ENCODE data around the gene RSRC2. TPM values are rescaled to one million over a fixed set of nuclear protein-coding genes. Genes with fewer than 3 reads are reported as not detected.

The RSRC2 gene
- total RNA-seq, 2 experiments from 2014 or later: 339 to 341 TPM

- DNase-seq: no peak
- no peak overlapping the region for H3K4me3 ChIP-seq (ENCODE audit: low read length)
- peaks cover 38% of the 10 kb centered on the region for H3K36me3 ChIP-seq (ENCODE audit: insufficient read depth, low read length)
- TF ChIP-seq, protein P1, sequence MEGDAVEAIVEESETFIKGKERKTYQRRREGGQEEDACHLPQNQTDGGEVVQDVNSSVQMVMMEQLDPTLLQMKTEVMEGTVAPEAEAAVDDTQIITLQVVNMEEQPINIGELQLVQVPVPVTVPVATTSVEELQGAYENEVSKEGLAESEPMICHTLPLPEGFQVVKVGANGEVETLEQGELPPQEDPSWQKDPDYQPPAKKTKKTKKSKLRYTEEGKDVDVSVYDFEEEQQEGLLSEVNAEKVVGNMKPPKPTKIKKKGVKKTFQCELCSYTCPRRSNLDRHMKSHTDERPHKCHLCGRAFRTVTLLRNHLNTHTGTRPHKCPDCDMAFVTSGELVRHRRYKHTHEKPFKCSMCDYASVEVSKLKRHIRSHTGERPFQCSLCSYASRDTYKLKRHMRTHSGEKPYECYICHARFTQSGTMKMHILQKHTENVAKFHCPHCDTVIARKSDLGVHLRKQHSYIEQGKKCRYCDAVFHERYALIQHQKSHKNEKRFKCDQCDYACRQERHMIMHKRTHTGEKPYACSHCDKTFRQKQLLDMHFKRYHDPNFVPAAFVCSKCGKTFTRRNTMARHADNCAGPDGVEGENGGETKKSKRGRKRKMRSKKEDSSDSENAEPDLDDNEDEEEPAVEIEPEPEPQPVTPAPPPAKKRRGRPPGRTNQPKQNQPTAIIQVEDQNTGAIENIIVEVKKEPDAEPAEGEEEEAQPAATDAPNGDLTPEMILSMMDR (IDR thresholded peaks at IDR 0.05): no peak
- H3K9me3 ChIP-seq (ENCODE audit: control insufficient read depth in 1 of 2, insufficient read depth in 1 of 2, low read length in 2 of 2): no peaks in the 10 kb centered on the region
- H3K27me3 ChIP-seq (ENCODE audit: control insufficient read depth in 1 of 2, insufficient read depth in 2 of 2, low read length in 2 of 2): no peaks in the 10 kb centered on the region
- Mint-ChIP-seq H3K36me3 (ENCODE audit: low read depth) (peaks cover 40% of the 10 kb centered on the region), H3K4me3 (no peak overlapping the region), H3K9me3 (no peaks in the 10 kb centered on the region), H3K27me3 (no peaks in the 10 kb centered on the region), H3K27ac (no peak overlapping the region), H3K4me1 (ENCODE audit: low read depth) (no peaks in the 10 kb centered on the region)
- H3K27ac ChIP-seq (ENCODE audit: low read depth in 1 of 2, low read length in 2 of 2): no peak overlapping the region
- CTCF ChIA-PET: interaction anchor here (0.5 kb wide), 1 partner anchor 122 kb away, joined by 4 read pairs; no protein-coding TSS in a partner anchor
- POLR2A ChIA-PET: no interaction called here
- ATAC-seq (ENCODE audit: poor library complexity): no peak
- peaks cover 4% of the 10 kb centered on the region for H3K4me1 ChIP-seq (ENCODE audit: insufficient read depth, low read length)
- intact Hi-C loops (cut with DNase I, micrococcal nuclease): no loop called here
Observed at GRCh38 chr12:122544537-122544936, 17.8 kb upstream of the RSRC2 start.

DNA sequence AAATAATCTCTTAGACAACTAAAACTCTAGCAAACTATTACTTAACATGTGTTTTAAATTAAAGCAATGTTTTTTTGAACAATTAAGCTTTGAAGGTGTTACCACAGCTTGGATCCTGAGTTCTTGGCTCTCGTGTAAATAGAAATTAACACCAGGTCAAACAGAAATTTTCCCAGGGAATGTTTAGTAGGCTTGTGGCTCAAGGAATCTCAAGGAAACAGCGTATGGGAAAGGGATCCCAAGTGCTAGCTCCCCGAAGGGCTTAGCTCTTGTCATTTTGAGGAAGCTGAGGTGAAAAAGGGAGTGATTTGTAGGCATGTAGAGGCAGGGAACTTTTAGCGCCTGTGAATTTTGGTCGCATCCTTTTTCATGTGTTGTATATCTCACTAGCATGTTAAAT lies 11.8 kb upstream of the RSRC2 start:
- Histone ChIP-seq H3K36me3 (ENCODE audit: insufficient read depth, low read length) (peaks cover 20% of the 10 kb centered on the region), H3K27ac (ENCODE audit: low read depth in 1 of 2, low read length in 2 of 2) (no peak overlapping the region), H3K4me3 (ENCODE audit: low read length) (no peak overlapping the region), H3K4me1 (ENCODE audit: insufficient read depth, low read length) (peaks cover 4% of the 10 kb centered on the region), H3K9me3 (ENCODE audit: control insufficient read depth in 1 of 2, insufficient read depth in 1 of 2, low read length in 2 of 2) (no peaks in the 10 kb centered on the region), H3K27me3 (ENCODE audit: control insufficient read depth in 1 of 2, insufficient read depth in 2 of 2, low read length in 2 of 2) (no peaks in the 10 kb centered on the region)
- H3K9me3 Mint-ChIP-seq: no peaks in the 10 kb centered on the region
- TF ChIP-seq, protein P1 (IDR thresholded peaks at IDR 0.05): no peak
- intact Hi-C loops (cut with DNase I, micrococcal nuclease): no loop called here
- no peak for ATAC-seq (ENCODE audit: poor library complexity)
- POLR2A ChIA-PET: interaction anchor here (1.0 to 2.1 kb wide), 2 partner anchors 12 to 37 kb away, joined by 4 to 14 read pairs; partner anchors contain the start of genes KNTC1, RSRC2 and ZCCHC8
- no peak overlapping the region for H3K4me3 Mint-ChIP-seq
- DNase-seq: no peak
- CTCF ChIA-PET: no interaction called here
- H3K36me3 Mint-ChIP-seq (ENCODE audit: low read depth): peaks cover 21% of the 10 kb centered on the region
- H3K4me1 Mint-ChIP-seq (ENCODE audit: low read depth): no peaks in the 10 kb centered on the region
- no peaks in the 10 kb centered on the region for H3K27me3 Mint-ChIP-seq
- H3K27ac Mint-ChIP-seq: no peak overlapping the region

DNA sequence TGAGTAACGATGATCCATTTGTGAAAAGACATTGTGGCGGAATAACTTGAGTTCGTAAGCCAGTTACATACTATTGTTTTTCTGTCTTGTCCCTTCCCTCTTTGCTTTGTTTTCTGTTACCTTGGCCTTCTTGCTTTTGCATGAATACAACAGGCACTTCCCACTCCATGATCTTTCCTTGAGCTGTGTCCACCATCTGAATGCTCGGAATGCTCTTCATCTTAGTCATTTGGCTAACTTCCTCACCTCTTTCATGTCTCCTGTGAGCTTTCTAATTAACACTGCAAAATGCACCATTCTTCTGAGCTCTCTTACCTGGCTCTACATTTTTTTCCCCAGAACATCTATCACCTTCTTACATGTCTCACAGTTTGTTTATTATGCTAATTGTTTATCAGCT lies 10.3 kb upstream of the RSRC2 start:
- H3K9me3 ChIP-seq (ENCODE audit: control insufficient read depth in 1 of 2, insufficient read depth in 1 of 2, low read length in 2 of 2): no peaks in the 10 kb centered on the region
- POLR2A ChIA-PET: interaction anchor here (0.6 to 0.9 kb wide), 2 partner anchors 9 to 97 kb away, joined by 3 read pairs; no protein-coding TSS in a partner anchor
- Mint-ChIP-seq H3K36me3 (ENCODE audit: low read depth) (peaks cover 17% of the 10 kb centered on the region), H3K27ac (no peak overlapping the region), H3K27me3 (no peaks in the 10 kb centered on the region), H3K4me1 (ENCODE audit: low read depth) (no peaks in the 10 kb centered on the region), H3K9me3 (no peaks in the 10 kb centered on the region), H3K4me3 (no peak overlapping the region)
- CTCF ChIA-PET: interaction anchor here (0.7 kb wide), 1 partner anchor 121 kb away, joined by 3 read pairs; no protein-coding TSS in a partner anchor
- H3K36me3 ChIP-seq (ENCODE audit: insufficient read depth, low read length): peaks cover 20% of the 10 kb centered on the region
- no peak overlapping the region for H3K4me3 ChIP-seq (ENCODE audit: low read length)
- no peaks in the 10 kb centered on the region for H3K27me3 ChIP-seq (ENCODE audit: control insufficient read depth in 1 of 2, insufficient read depth in 2 of 2, low read length in 2 of 2)
- TF ChIP-seq, protein P1 (IDR thresholded peaks at IDR 0.05): no peak
- peaks cover 4% of the 10 kb centered on the region for H3K4me1 ChIP-seq (ENCODE audit: insufficient read depth, low read length)
- DNase-seq (no peak), ATAC-seq (ENCODE audit: poor library complexity) (no peak)
- intact Hi-C loops (cut with DNase I, micrococcal nuclease): no loop called here
- H3K27ac ChIP-seq (ENCODE audit: low read depth in 1 of 2, low read length in 2 of 2): no peak overlapping the region
